ENCODE data around the gene ERI3. TPM values are rescaled to one million over a fixed set of nuclear protein-coding genes. Genes with fewer than 3 reads are reported as not detected.
A peak's percentile ranks its signal among the peaks of the same experiment; 100 is the strongest.

The ERI3 gene
- total and polyA plus RNA-seq, 2 donors from 2014 or later = 60.4 to 126 TPM

DNA sequence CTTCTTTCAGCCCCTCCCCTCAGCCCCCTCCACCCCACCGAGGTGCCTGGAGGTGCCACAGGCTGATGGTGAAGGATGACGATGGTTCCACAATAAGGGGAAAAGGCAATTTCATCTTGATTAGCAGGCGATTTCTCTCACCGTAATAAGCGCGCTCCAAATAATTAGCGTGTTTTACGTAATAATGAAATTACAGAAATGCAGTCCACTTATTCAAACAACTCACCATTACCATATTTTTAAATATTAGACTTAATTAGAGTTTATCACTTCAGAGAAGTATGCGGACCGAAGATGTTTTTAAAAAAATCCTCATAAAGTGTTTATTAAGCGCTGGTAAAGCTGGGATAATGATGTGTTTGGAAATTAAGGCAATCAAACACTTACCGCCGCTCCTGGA lies 126.8 kb downstream of the ERI3 start:
- H3K36me3 ChIP-seq (ENCODE audit: control insufficient read depth in 2 of 3, insufficient read depth in 3 of 3, low read length in 3 of 3) = peaks cover 0 to 15% (median 0%) of the 10 kb centered on the region in 3 donors
- H3K9ac ChIP-seq (ENCODE audit: low read length in 3 of 3) = no peak overlapping the region
- H3K4me3 ChIP-seq (ENCODE audit: low read length in 3 of 3) = no peak overlapping the region
- no peak overlapping the region for H3K27ac ChIP-seq (ENCODE audit: low read depth in 2 of 2, low read length in 2 of 2)
- FAIRE-seq (no peak), DNase-seq (no peak)
- H3K27me3 ChIP-seq (ENCODE audit: control insufficient read depth, insufficient read depth, low read length) = no peaks in the 10 kb centered on the region
- intact Hi-C loops (cut with DNase I) = loop anchor here (10.0 kb wide), 1 partner anchor 367 kb away; no protein-coding TSS in a partner anchor
- no peaks in the 10 kb centered on the region for H3K4me1 ChIP-seq (ENCODE audit: control insufficient read depth in 2 of 3, insufficient read depth in 2 of 3, low read depth in 1 of 3, low read length in 3 of 3)
- TF ChIP-seq, protein P1, sequence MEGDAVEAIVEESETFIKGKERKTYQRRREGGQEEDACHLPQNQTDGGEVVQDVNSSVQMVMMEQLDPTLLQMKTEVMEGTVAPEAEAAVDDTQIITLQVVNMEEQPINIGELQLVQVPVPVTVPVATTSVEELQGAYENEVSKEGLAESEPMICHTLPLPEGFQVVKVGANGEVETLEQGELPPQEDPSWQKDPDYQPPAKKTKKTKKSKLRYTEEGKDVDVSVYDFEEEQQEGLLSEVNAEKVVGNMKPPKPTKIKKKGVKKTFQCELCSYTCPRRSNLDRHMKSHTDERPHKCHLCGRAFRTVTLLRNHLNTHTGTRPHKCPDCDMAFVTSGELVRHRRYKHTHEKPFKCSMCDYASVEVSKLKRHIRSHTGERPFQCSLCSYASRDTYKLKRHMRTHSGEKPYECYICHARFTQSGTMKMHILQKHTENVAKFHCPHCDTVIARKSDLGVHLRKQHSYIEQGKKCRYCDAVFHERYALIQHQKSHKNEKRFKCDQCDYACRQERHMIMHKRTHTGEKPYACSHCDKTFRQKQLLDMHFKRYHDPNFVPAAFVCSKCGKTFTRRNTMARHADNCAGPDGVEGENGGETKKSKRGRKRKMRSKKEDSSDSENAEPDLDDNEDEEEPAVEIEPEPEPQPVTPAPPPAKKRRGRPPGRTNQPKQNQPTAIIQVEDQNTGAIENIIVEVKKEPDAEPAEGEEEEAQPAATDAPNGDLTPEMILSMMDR (IDR thresholded peaks at IDR 0.05; ENCODE audit: borderline replicate concordance, extremely low read depth, insufficient read depth) = no peak
- H3K9me3 ChIP-seq (ENCODE audit: control insufficient read depth in 2 of 3, insufficient read depth in 1 of 3, low read length in 3 of 3) = peaks cover 0 to 9% (median 0%) of the 10 kb centered on the region in 3 donors

DNA sequence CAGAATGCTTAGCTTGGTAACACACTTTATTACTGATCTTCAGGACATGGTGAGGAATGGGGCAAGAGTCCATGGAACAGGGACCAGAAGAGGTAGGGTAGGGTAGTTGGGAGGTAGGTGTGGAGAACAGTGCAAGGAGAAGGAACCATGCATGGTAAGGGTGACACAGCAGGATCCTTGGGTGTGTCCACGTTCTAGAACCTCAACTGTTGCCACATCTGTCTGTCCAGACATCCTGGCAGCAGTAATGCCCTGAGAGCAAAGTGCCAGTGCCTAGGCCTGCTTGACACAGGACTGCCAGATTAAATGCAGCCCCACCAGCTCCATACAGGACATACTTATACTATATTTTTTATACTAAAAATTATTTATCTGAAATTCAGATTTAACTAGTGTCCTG lies 127.8 kb downstream of the ERI3 start:
- Histone ChIP-seq H3K27me3 (ENCODE audit: control insufficient read depth, insufficient read depth, low read length) (no peaks in the 10 kb centered on the region), H3K9ac (ENCODE audit: low read length in 3 of 3) (no peak overlapping the region), H3K27ac (ENCODE audit: low read depth in 2 of 2, low read length in 2 of 2) (no peak overlapping the region), H3K4me1 (ENCODE audit: control insufficient read depth in 2 of 3, insufficient read depth in 2 of 3, low read depth in 1 of 3, low read length in 3 of 3) (no peaks in the 10 kb centered on the region), H3K36me3 (ENCODE audit: control insufficient read depth in 2 of 3, insufficient read depth in 3 of 3, low read length in 3 of 3) (peaks cover 0 to 8% (median 0%) of the 10 kb centered on the region in 3 donors), H3K9me3 (ENCODE audit: control insufficient read depth in 2 of 3, insufficient read depth in 1 of 3, low read length in 3 of 3) (peaks cover 0 to 9% (median 0%) of the 10 kb centered on the region in 3 donors), H3K4me3 (ENCODE audit: low read length in 3 of 3) (no peak overlapping the region)
- FAIRE-seq = no peak
- TF ChIP-seq, protein P1 (IDR thresholded peaks at IDR 0.05; ENCODE audit: borderline replicate concordance, extremely low read depth, insufficient read depth) = no peak
- DNase-seq = peak in 1 of 5 donors; percentile 11
- intact Hi-C loops (cut with DNase I) = loop anchor here (10.0 kb wide), 1 partner anchor 368 kb away; no protein-coding TSS in a partner anchor

DNA sequence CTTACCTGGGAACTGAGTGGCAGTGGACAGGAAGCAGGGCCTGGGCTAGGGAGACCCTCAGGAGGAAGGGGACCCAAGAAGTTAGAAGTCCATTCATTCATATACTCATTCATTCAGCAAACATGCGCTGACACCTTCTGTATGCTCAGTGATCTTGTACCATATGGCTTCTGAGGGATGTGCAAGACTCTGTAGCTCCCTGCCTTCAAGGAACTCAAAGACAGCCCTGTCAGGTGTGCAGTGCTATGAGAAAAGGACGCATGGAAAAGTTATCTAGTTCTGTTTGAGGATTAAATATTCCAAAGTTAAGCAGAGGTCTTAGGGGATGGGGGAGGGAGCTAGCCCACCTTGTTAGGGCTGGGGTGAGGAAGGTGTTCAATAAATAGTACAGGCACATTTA lies 129.3 kb downstream of the ERI3 start:
- H3K36me3 ChIP-seq (ENCODE audit: control insufficient read depth in 2 of 3, insufficient read depth in 3 of 3, low read length in 3 of 3) = peaks cover 0 to 5% (median 1%) of the 10 kb centered on the region in 3 donors
- no peaks in the 10 kb centered on the region for H3K4me1 ChIP-seq (ENCODE audit: control insufficient read depth in 2 of 3, insufficient read depth in 2 of 3, low read depth in 1 of 3, low read length in 3 of 3)
- intact Hi-C loops (cut with DNase I) = loop anchor here (10.0 kb wide), 1 partner anchor 369 kb away; no protein-coding TSS in a partner anchor
- no peak overlapping the region for H3K9ac ChIP-seq (ENCODE audit: low read length in 3 of 3)
- TF ChIP-seq, protein P1 (IDR thresholded peaks at IDR 0.05; ENCODE audit: borderline replicate concordance, extremely low read depth, insufficient read depth) = no peak
- DNase-seq = no peak
- H3K27ac ChIP-seq (ENCODE audit: low read depth in 2 of 2, low read length in 2 of 2) = no peak overlapping the region
- no peaks in the 10 kb centered on the region for H3K27me3 ChIP-seq (ENCODE audit: control insufficient read depth, insufficient read depth, low read length)
- no peak overlapping the region for H3K4me3 ChIP-seq (ENCODE audit: low read length in 3 of 3)
- H3K9me3 ChIP-seq (ENCODE audit: control insufficient read depth in 2 of 3, insufficient read depth in 1 of 3, low read length in 3 of 3) = peaks cover 0 to 9% (median 0%) of the 10 kb centered on the region in 3 donors
- FAIRE-seq = no peak

Data from kidney (tissue), 14 donors.